Epithelial cell of proximal tubule (primary cell): ENCODE data around the gene DENND1C. TPM values are rescaled to one million over a fixed set of nuclear protein-coding genes. Genes with fewer than 3 reads are reported as not detected.

Source experiments
- DNase-seq: peaks from one replicate; pipeline ENCODE4 v3.0.0-alpha.2; 2011; ENCODE audit warnings: low read depth
- H3K4me3 ChIP-seq: 2 replicates; pipeline ENCODE4 v1.5.1; 2011; ENCODE audit warnings: low read depth, mild to moderate bottlenecking, low read length
- CTCF ChIP-seq: conservative IDR thresholded peaks from 2 replicates; pipeline ENCODE4 v1.5.1; 2012; ENCODE audit warnings: low read depth, mild to moderate bottlenecking, low read length
- total RNA-seq: library from RNA; depleted of rRNA; stranded (reverse); fragments of >200 nt; gene quantifications from 2 replicates; pipeline ENCODE4 v1.2.3, GENCODE V29; 2015

DENND1C gene
- total RNA-seq, 1 donor from 2014 or later, result 4.4 TPM

GRCh38 chr19:6467384-6467783, 14.2 kb downstream of the DENND1C start:
- DNase-seq, result no peak
- no peak for TF ChIP-seq CTCF
- H3K4me3 ChIP-seq, result no peak overlapping the region

- TF ChIP-seq CTCF, result no peak
- no peak for DNase-seq
- no peak overlapping the region for H3K4me3 ChIP-seq
These were observed 14.9 kb downstream of the DENND1C start for GRCh38 chr19:6466526-6467248.

- no peak for DNase-seq
- no peak for TF ChIP-seq CTCF
- no peak overlapping the region for H3K4me3 ChIP-seq
These were observed 15.9 kb downstream of the DENND1C start for GRCh38 chr19:6465663-6466062.

- no peak for DNase-seq
- TF ChIP-seq CTCF, result no peak
- peak overlapping the region; percentile 92 for H3K4me3 ChIP-seq
These were observed 16.6 kb downstream of the DENND1C start for GRCh38 chr19:6465006-6465405.

GRCh38 chr19:6464070-6464873, 17.3 kb downstream of the DENND1C start, which contains the start of gene CRB3:
TSS of gene CRB3 (plus strand) at chr19:6464271. CDS start at chr19:6464702, 431 bp downstream.
- no peak for DNase-seq
- H3K4me3 ChIP-seq, result peak within 1 kb of the TSS; percentile 92
- TF ChIP-seq CTCF, result no peak

GRCh38 chr19:6460099-6460884, 21.3 kb downstream of the DENND1C start:
- DNase-seq, result peak; percentile 86
- H3K4me3 ChIP-seq, result peak overlapping the region; percentile 83
- peak; percentile 67 for TF ChIP-seq CTCF
